HL-60 (cell line): ENCODE data around the gene CBR3.

Experiments
- CTCF ChIP-seq: IDR thresholded peaks from one replicate; pipeline ENCODE4 v1.5.1; 2011; ENCODE audit warnings: low read length, control low read depth, inconsistent platforms; ENCODE audit not compliant: insufficient read depth
- REST ChIP-seq: IDR thresholded peaks from 2 replicates; pipeline ENCODE4 v1.6.1; 2012; ENCODE audit warnings: low read depth; ENCODE audit not compliant: insufficient replicate concordance

GRCh38 chr21:36171336-36171735 lies 36.5 kb downstream of the CBR3 start:
- TF ChIP-seq CTCF: no peak
- no peak for TF ChIP-seq REST
